GM18870 (cell line): ENCODE measurements around the gene OR6C70.
"Not testable (repeated sequence)": the region's sequence is repeated elsewhere in the genome, so short reads cannot be mapped to it uniquely, and the experiment has no call there.

Experiments
- ATAC-seq: cut with Tn5 transposase; IDR thresholded peaks from one replicate; pipeline ENCODE4 v1.9.1; 2021; ENCODE audit warnings: moderate library complexity; ENCODE audit not compliant: unreplicated experiment

The OR6C70 gene

DNA sequence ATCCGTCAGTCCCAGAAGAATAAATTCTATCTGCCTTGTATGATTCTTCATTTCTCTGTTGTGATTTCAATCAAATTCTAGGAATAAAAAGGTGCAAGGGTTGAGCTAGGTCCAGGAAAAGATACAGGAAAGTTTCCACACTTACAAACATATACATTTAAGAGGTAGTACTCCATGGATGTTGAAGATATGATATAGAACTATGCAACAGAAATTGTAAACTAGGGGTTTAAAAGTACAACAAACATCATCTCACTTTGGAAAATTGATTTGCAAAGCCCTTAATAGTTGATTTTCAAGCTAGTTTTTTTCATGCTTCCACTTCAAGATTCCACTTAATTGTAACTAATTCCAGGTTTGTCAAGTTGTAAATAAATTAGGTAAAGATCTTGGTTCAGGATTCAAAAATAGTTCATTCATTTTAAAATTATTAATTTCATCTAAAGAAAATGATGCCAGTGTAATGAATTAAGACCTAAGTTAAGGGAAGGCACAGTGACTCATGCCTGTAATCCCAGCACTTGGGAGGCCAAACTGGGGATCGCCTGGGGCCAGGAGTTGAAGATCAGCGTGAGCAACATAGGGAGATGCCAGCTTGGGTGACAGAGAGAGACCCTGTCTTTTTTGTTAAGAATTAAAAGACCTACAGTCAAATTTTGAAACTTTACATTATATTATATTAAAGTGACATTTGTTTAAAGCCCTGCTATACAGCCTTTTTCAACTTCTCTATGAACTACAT is at the start of gene OR6C70:
TSS of gene OR6C70 (minus strand) at position 51 of the 742 bp plus-strand sequence. CDS start at position 51, 0 bp downstream.
- ATAC-seq: no peak

DNA sequence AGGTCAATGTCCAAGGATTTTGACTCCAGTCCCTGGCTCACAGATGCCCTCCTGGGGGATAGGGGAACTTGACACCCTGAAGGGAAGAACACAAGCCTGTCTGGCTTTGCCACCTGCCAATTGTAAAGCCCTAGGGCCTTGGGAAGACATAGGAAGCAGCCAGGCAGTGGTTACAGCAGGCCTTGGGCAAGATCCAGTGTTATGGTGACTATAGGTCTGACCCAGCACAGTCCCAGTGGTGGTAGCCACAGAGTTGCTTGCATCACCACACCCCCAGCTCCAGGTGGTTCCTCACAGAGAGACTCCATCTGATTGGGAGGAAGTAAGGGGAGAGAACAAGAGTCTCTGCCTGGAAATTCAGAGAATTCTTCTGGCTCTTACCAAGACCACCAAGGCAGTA is 46.5 kb upstream of the OR6C70 start:
- ATAC-seq: no peak

DNA sequence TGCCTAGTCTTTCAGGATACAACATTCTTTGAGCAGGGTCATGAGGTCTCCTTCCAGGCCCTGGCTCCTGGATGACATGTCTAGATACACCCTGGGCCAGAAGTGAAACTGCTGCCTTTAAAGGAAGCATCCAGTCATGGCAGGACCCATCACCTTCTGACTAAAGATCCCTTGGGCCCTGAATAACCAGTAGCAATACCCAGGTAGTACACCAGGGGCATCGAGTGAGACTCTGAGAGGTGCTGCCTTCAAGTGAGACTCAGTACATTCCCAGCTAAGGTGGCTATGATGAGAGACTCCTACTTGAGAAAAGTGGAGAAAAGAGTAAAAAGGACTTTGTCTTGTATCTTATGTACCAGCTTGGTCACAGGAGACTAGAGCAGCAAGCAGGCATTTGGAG is 45.8 kb upstream of the OR6C70 start:
- no peak for ATAC-seq

DNA sequence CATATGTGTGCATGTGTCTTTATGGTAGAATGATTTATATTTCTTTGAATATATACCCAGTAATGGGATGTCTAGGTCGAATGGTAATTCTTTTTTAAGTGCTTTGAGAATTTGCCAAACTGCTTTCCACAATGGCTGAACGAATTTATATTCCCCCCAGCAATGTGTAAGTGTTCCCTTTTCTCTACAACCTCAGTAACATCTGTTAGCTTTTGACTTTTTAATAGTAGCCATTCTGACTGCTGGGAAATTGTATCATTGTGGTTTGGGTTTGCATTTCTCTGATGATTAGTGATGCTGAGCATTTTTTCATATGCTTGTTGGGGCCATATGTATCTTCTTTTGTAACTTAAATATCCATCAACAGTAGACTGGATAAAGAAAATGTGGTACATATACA is 31.7 kb upstream of the OR6C70 start:
- ATAC-seq: no peak

DNA sequence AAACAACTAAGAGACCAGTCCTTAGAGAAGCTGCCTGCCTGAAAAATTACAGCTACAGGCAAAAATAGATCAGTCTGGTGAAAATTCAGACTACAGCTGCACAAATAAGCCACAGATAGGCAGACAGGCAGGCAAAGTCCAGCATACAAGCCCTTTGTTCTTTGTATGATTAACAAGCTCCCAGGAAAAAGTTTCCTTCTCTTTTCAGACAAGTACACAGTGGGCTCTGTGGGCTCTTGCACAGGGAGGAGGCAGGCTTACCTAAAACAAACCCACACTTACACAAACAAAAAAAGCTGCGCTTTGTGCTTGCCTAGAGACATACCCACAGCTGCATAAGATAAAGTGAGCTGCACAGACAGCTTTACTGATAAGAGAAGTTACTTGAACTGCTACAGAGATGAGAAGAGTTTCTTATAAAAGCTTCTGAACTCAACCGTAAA is 29.9 kb upstream of the OR6C70 start:
- ATAC-seq: no peak

DNA sequence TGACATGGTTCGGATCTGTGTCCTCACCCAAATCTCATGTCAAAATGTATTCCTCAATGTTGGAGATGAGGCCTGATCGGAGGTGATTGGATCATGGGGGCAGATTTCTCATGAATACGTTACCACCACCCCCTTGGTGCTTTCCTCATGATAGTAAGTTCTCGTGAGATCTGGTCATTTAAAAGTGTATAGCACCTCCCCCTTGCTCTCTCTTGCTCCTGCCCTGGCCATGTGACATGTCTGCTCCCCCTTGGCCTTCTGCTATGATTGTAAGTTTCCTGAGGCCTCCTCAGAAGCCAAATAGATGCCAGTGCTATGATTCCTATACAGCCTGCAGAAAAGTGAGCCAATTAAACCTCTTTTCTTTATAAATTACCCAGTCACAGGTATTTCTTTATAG is 29.3 kb upstream of the OR6C70 start:
- ATAC-seq: no peak

DNA sequence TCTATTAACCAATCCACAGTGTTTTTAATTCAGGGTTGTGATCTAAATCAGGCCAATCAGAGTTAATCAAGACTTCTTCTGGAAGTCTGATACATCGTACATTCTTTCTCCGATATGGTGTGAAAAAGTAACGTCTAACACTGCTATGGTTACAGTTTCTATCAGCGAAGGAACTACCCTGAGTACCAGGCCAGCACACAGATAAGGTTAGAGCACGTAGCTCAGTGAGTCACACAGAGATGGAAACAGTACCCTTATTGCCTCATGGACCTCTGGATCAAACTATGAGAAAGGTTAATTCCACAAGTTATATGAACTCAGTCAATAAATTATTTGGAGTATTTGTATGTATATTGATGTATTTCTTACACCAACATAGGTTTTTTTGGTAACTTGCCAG is 25.6 kb upstream of the OR6C70 start:
- ATAC-seq: no peak

DNA sequence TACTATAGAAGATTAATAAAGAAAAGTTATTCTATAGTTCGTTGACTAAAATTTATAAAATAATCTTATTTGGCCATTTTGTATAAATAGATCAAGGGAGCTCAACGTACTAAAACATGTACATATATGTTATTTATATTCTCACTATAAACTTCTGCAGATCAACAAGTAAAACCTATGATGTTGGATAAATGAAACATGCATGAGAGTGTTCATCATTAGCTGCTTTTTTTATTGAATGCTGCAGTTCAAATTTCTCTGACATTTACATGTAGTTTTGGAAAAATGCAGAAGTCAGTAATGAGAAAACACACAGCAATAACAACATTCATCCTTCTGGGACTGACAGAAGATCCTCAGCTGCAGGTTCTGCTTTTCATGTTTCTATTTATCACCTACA is 22.1 kb upstream of the OR6C70 start, which contains the start of gene OR6C68:
TSS of gene OR6C68 (plus strand) at position 301 of the 400 bp plus-strand sequence. CDS start at position 301, 0 bp downstream.
- ATAC-seq: no peak

DNA sequence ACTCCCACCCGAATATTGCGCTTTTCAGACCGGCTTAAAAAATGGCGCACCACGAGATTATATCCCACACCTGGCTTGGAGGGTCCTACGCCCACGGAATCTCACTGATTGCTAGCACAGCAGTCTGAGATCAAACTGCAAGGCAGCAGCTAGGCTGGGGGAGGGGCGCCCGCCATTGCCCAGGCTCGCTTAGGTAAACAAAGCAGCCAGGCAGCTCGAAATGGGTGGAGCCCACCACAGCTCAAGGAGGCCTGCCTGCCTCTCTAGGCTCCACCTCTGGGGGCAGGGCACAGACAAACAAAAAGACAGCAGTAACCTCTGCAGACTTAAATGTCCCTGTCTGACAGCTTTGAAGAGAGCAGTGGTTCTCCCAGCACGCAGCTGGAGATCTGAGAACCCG is 14.3 kb upstream of the OR6C70 start:
- not testable (repeated sequence) for ATAC-seq

DNA sequence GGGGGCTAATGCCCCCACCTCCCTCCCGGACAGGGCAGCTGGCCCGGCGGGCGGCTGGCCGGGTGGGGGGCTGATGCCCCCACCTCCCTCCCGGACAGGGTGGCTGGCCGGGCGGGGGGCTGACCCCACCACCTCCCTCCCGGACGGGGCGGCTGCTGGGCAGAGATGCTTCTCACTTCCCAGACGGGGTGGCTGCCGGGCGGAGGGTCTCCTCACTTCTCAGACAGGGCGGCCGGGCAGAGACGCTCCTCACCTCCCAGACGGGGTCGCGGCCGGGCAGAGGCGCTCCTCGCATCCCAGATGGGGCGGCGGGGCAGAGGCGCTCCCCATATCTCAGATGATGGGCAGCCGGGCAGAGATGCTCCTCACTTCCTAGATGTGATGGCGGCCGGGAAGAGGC is 9.2 kb upstream of the OR6C70 start:
- ATAC-seq: not testable (repeated sequence)

DNA sequence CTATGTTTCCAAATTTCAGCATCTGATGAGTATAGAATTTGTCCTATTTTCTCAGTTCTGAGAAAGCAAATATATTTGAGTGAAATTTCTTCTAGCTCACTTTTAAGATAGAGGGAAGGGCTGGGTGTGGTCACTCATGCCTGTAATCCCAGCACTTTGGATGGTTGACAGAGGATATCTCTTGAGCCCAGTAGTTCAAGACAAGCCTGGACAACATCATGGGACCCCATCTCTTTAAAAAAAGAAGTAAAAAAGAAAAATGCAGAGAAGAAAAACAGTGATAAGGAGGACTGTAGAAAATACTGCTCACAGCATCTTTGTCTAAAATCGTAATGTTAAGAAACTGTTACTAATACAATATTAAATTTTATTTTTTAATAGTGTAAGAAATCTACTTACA is 2.3 kb upstream of the OR6C70 start:
- ATAC-seq: no peak

DNA sequence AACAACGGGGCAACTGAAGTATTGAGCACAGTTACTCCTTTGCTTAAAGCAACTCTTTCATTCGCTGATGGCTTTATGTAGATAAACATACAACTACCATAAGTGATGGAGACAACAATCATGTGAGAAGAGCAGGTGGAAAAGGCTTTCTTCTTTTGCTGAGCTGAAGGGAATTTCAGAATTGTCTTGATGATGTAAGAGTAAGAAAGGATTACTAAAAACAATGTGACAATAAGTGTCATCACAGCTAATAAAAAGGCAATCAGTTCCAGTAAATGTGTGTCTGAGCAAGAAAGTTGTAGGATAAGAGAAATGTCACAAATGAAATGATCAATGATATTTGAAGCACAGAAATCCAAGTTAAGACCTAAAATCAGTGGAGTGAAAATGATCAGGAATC is 647 bp downstream of the OR6C70 start:
- no peak for ATAC-seq

DNA sequence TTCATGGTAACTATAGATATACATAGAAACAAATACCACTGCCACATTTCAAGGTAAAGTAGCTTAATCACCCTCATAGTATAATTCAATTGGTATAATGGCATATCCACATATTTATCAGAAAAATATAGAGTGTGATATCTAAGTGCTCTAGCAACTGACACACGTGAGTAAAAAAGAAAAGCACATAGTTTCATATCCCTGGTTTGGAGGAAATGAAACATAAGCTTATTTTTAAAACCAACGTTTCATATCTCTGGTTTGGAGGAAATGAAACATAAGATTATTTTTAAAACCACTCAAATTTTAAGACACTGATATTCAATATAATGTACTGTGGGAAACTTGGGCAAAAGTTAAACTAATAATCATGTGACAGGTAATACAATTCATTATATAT is 2.1 kb downstream of the OR6C70 start:
- ATAC-seq: no peak

DNA sequence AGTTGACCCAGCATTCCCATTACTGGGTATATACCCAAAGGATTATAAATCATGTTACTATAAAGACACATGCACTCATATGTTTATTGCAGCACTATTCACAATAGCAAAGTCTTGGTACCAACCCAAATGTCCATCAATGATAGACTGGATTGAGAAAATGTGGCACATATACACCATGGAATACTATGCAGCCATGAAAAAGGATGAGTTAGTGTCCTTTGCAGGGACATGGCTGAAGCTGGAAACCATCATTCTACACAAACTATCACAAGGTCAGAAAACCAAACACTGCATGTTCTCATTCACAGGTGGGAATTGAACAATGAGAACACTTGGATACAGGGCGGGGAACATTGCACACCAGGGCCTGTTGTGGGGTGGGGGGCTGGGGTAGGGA is 5.0 kb downstream of the OR6C70 start:
- not testable (repeated sequence) for ATAC-seq

DNA sequence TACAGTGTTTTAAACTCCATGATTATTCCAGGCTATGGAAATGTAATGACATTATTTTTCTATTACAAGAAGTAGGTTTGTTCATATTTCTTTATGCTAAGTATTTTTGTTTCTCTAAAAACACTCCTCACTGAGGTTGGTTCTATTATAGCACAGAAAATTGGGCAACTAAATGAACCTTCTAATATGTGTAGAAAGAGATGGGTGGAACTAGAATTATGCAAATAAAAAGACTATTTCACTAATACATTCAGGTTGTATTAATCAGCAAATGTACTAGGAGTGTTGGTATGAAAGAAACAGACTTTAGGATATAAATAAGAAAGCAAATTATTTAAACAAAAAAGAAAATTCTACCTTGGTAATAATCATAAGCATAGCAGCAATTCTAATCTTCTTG is 21.1 kb downstream of the OR6C70 start:
- no peak for ATAC-seq

DNA sequence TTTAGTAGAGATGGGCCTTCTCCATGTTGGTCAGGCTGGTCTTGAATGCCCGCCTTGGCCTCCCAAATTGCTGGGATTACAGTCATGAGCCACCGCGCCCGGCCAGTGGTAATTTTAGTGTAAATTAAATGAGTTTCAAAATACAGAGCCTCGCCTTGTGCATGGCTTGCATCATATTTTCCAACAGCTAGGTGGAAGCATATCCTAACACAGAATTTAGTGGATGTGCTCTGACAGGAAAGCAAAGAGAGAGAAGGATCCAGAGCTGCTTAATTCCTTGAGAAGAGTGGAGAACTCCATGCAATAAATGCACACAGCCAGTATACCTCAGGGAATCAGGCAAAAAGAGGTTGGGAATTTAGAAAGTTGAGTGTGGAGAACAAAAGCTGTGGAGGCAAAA is 23.6 kb downstream of the OR6C70 start:
- ATAC-seq: no peak

DNA sequence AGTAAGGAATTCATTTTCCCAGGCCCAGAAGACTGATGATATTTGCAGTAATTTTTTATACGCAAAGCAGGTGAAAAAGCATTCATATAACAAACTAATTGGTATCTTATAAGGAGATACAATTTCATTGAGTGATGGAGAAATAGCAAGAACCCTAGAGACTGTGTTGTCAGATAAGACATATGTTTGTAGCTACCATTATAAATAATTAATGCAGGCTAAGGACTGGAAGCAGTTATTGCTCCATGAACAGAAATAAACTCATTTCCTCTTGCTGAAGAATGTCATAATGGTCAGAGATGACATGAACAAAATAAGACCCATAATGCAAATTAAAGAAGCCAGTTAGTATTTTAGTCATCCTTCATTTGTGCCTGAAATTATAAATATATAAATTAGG is 24.6 kb downstream of the OR6C70 start:
- no peak for ATAC-seq

DNA sequence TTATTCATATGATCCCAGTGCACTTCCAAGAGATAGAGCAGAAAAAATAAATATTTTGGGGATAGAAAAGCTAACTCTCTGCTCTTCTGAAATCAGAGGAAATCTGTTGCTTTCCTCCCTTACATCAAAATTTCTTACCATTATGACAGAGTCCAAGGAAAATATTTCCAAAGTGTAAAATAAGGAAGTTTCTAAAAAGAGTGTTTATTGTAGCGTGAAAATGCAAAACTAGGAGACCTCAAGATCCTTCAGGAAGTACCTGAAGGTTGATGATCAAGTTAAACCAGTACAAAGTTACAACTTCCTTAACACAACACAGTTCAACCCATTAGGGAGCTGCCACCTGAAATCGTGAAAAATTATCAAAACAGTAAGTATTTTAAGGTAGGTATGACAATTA is 26.2 kb downstream of the OR6C70 start, which contains the start of gene OR6C2:
TSS of gene OR6C2 (plus strand) at position 301 of the 400 bp plus-strand sequence. CDS start 8,138 bp downstream, outside the sequence.
- ATAC-seq: no peak

DNA sequence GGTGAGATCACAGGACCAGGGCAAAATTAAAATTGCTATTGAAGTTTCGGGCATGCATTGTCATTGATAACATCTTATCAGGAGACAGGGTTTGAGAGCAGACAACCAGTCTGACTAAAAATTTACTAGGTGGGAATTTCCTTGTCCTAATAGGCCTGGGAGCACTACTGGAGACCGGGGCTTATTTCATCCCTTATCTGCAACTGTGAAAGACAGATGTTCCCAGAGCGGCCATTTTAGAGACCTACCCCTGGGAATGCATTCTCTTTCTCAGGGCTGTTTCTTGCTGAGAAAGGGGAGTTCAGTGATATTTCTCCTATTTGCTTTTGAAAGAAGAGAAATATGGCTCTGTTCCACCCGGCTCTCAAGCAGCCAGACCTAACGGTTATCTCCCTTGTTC is 28.7 kb downstream of the OR6C70 start:
- ATAC-seq: not testable (repeated sequence)

DNA sequence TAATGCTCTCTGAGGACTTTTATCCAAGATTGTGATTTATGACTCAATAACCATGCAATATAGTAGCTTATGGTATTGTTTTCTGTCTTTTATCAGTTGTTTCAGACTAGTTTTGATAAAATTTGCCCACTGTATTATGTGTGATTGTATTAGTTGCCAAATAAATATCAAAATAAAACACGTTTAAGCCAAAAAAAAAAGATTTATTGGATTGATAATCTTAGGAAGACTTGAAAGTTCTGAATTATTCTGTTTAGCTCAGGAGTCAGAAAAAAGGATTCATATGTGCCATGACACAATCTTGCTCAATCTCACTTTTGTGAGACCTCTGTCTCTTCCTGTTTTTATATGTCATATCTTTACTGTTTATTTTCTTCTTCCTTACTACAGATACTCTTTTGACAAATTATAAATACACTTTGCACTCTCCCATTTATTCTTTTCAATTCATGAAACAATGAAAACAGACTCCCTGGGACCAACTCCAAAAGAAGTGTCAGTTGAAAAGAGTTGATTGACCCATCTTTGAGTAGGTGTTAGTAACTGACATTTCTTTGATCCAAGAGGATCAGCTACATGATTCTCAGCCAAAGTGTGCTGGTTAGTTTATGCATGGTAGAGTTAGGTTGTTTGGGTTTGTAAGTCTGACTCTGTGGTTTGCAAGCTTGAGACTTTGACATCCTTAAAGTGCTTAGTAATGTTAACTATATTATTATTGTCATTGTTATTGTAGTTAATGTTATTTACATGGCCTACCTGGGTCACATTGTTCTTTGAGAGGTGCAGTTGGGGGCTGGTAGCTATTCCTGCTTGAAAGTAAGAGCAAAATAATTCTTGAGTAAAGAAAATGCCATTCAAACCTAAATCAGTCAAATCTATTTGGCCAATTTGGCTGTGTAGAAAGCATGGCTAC is 41.4 kb downstream of the OR6C70 start:
- ATAC-seq: no peak

DNA sequence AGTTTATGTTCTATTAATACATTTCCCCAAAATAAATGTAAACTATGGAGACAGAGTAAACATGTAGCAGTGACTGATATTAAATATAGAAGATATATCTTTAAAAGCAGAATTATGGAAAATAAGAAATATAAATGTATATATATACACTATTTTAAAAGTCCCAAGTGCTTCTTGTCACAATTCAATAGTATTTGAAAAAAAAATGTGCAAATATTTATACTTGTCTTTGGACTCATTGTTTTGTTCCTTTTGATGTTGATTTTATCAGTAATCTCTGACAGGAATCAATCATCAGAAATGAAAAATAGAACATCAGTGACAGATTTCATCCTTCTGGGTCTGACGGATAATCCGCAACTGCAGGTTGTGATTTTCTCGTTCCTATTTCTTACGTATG is 44.0 kb downstream of the OR6C70 start, which contains the start of gene OR6C76:
TSS of gene OR6C76 (plus strand) at position 301 of the 400 bp plus-strand sequence. CDS start at position 301, 0 bp downstream.
- no peak for ATAC-seq
